Stomach (tissue), 9 donors: Measurements from ENCODE around the gene DENND4A. TPM values are rescaled to one million over a fixed set of nuclear protein-coding genes. Genes with fewer than 3 reads are reported as not detected.

Experiments used
- DNase-seq, 2 donors: peaks; one replicate each; pipeline versions ENCODE4 v3.0.0 to v3.0.0-alpha.2; 2013 to 2019
- H3K27ac ChIP-seq, 5 donors: fragments of 200-600 bp in 4 of 5; sonication (generic) in 4 of 5; one replicate each; pipeline ENCODE4 v1.5.1; 2013 to 2019; ENCODE audit warnings: mild to moderate bottlenecking in 1 of 5, moderate library complexity in 1 of 5
- H3K27me3 ChIP-seq, 3 donors: fragments of 200-600 bp; sonication (generic); one replicate each; pipeline ENCODE4 v1.5.1; 2017 to 2019; ENCODE audit warnings: mixed run types in 1 of 3
- H3K36me3 ChIP-seq, 4 donors: fragments of 200-600 bp; sonication (generic); 1 replicate in 3 of 4; 2 replicates in 1 of 4; pipeline ENCODE4 v1.5.1; 2016 to 2019
- H3K4me1 ChIP-seq, 4 donors: fragments of 200-600 bp; sonication (generic); one replicate each; pipeline ENCODE4 v1.5.1; 2016 to 2019
- H3K4me3 ChIP-seq, 4 donors: fragments of 200-600 bp; sonication (generic) in 3 of 4; one replicate each; pipeline ENCODE4 v1.5.1; 2016 to 2019; ENCODE audit warnings: mild to moderate bottlenecking in 1 of 4
- H3K9me3 ChIP-seq, 4 donors: fragments of 200-600 bp; sonication (generic); one replicate each; pipeline ENCODE4 v1.5.1; 2016 to 2019
- CTCF ChIP-seq, 7 experiments: fragments of 450-650 bp in 4 of 7; fragments of 200-600 bp in 3 of 7; sonication (generic) in 3 of 7; IDR thresholded peaks; one replicate each; pipeline ENCODE4 v1.5.1; 2016 to 2019; ENCODE audit warnings: antibody characterized with exemption in 7 of 7, control low read depth in 2 of 7, mild to moderate bottlenecking in 1 of 7
- EP300 ChIP-seq: sonication (generic); formaldehyde crosslinking; IDR thresholded peaks from one replicate; pipeline ENCODE4 v1.6.1; 2017; ENCODE audit warnings: antibody characterized with exemption
- POLR2A ChIP-seq, 4 donors: fragments of 450-650 bp; IDR thresholded peaks; one replicate each; pipeline ENCODE4 v1.6.1; 2016; ENCODE audit warnings: antibody characterized with exemption in 4 of 4, control low read depth in 2 of 4, mild to moderate bottlenecking in 1 of 4, moderate library complexity in 1 of 4
- POLR2AphosphoS5 ChIP-seq, 3 donors: sonication (generic); formaldehyde crosslinking; IDR thresholded peaks; one replicate each; pipeline ENCODE4 v1.6.1; 2016; ENCODE audit warnings: antibody characterized with exemption in 3 of 3
- WGBS, 5 donors: extraction: QIAGEN DNeasy Blood & Tissue Kit in 3 of 5; methylation state at CpG; one replicate each; pipeline versions ENCODE4 v1.1.5 to v1.1.7; 2013 to 2018; 5-methylcytosine and 5-hydroxymethylcytosine counted together
- intact Hi-C: fragments of 100-400 bp; cut with DNase I; formaldehyde crosslinking; loops from one replicate; pipeline ENCODE4 v1.15.1; 2023; ENCODE audit warnings: low total_unique reads
- polyA plus RNA-seq, 3 donors: library from polyadenylated mRNA; stranded (reverse); fragments of 200-250 nt; gene quantifications; one replicate each; pipeline ENCODE4 v1.2.3, GENCODE V29; 2013
- total RNA-seq, 5 donors: library from RNA; depleted of rRNA; stranded (reverse); fragments of >200 nt; gene quantifications; one replicate each; pipeline versions ENCODE4 v1.1.0 to v1.2.3, GENCODE V29; 2014 to 2016
- donor health status: healthy with polysubstance abuse.
- donor health status: Bipolar disorder and iron deficiency.
- donor health status: healthy.

Gene DENND4A
- total and polyA plus RNA-seq, 8 donors: 5.0 to 60.6 (median 24.2) TPM

- no peak for DNase-seq
- no peaks in the 10 kb centered on the region for H3K27me3 ChIP-seq
- WGBS, 5 donors: 88 to 93% (median 93%) methylated on average over 2 of the region's 2 CpGs
- no peak overlapping the region for H3K27ac ChIP-seq
- H3K4me3 ChIP-seq: no peak overlapping the region
- TF ChIP-seq EP300 (no peak), CTCF (IDR thresholded peaks at IDR 0.05) (no peak), POLR2AphosphoS5 (IDR thresholded peaks at IDR 0.05) (no peak), POLR2A (IDR thresholded peaks at IDR 0.05) (no peak)
- peaks cover 6 to 52% (median 47%) of the 10 kb centered on the region in 4 donors for H3K36me3 ChIP-seq
- H3K9me3 ChIP-seq: no peaks in the 10 kb centered on the region
- intact Hi-C loops: no loop called here
- no peaks in the 10 kb centered on the region for H3K4me1 ChIP-seq
Measured at GRCh38 chr15:65676123-65676522, 116.0 kb downstream of the DENND4A start.

GRCh38 chr15:65675551-65675950, 116.5 kb downstream of the DENND4A start:
- Histone ChIP-seq H3K9me3 (no peaks in the 10 kb centered on the region), H3K27me3 (no peaks in the 10 kb centered on the region), H3K4me1 (no peaks in the 10 kb centered on the region), H3K4me3 (no peak overlapping the region), H3K36me3 (peaks cover 11 to 58% (median 53%) of the 10 kb centered on the region in 4 donors), H3K27ac (no peak overlapping the region)
- TF ChIP-seq CTCF (IDR thresholded peaks at IDR 0.05) (no peak), EP300 (no peak), POLR2A (IDR thresholded peaks at IDR 0.05) (no peak), POLR2AphosphoS5 (IDR thresholded peaks at IDR 0.05) (no peak)
- WGBS, 5 donors: 66 to 88% (median 81%) methylated on average over 1 of the region's 1 CpG
- no peak for DNase-seq
- intact Hi-C loops: no loop called here

- Histone ChIP-seq H3K4me3 (no peak overlapping the region), H3K27me3 (no peaks in the 10 kb centered on the region), H3K4me1 (no peaks in the 10 kb centered on the region), H3K36me3 (peaks cover 23 to 100% (median 98%) of the 10 kb centered on the region in 4 donors), H3K27ac (no peak overlapping the region), H3K9me3 (no peaks in the 10 kb centered on the region)
- no peak for DNase-seq
- 76 to 90% (median 83%) methylated on average over 3 of the region's 3 CpGs for WGBS, 5 donors
- TF ChIP-seq EP300: no peak
- no peak for TF ChIP-seq POLR2AphosphoS5 (IDR thresholded peaks at IDR 0.05)
- no peak for TF ChIP-seq CTCF (IDR thresholded peaks at IDR 0.05)
- no peak for TF ChIP-seq POLR2A (IDR thresholded peaks at IDR 0.05)
- intact Hi-C loops: no loop called here
Measured at GRCh38 chr15:65666257-65666656, 125.8 kb downstream of the DENND4A start.

DNA sequence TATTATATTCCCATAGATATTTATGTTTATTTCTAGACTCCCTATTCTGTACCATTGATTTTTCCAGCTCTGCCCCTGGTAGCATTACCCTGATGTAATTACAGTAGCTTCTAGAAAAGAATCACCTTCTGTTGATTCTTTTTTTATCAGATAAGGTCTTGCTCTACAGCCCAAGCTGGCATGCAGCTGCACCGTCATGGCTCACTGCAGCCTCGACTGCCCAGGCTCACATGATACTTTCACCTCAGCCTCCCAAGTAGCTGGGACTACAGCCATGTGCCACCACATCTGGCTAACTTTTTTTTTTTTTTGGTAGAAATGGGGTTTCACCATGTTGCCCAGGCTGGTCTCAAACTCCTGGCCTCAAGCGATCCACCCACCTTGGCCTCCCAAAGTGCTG, 128.6 kb downstream of the DENND4A start:
- no peaks in the 10 kb centered on the region for H3K4me1 ChIP-seq
- WGBS, 5 donors: 70 to 84% (median 81%) methylated on average over 3 of the region's 3 CpGs
- intact Hi-C loops: no loop called here
- TF ChIP-seq EP300: no peak
- TF ChIP-seq POLR2A (IDR thresholded peaks at IDR 0.05): no peak
- TF ChIP-seq CTCF (IDR thresholded peaks at IDR 0.05): no peak
- TF ChIP-seq POLR2AphosphoS5 (IDR thresholded peaks at IDR 0.05): no peak
- DNase-seq: no peak
- H3K27me3 ChIP-seq: no peaks in the 10 kb centered on the region
- H3K27ac ChIP-seq: no peak overlapping the region
- no peaks in the 10 kb centered on the region for H3K9me3 ChIP-seq
- H3K4me3 ChIP-seq: no peak overlapping the region
- peaks cover 17 to 100% (median 93%) of the 10 kb centered on the region in 4 donors for H3K36me3 ChIP-seq
